ENCODE results near the gene POLR2C. TPM values are rescaled to one million over a fixed set of nuclear protein-coding genes. Genes with fewer than 3 reads are reported as not detected.

Gene POLR2C
- polyA plus RNA-seq, 1 donor from 2014 or later: 28.3 TPM

GRCh38 chr16:57514371-57514770, 51.9 kb downstream of the POLR2C start:
- Mint-ChIP-seq H3K36me3 (peaks cover 6% of the 10 kb centered on the region), H3K27me3 (no peaks in the 10 kb centered on the region), H3K4me1 (peaks cover 0 to 2% (median 0%) of the 10 kb centered on the region in 3 donors), H3K4me3 (no peak overlapping the region), H3K9me3 (no peaks in the 10 kb centered on the region), H3K27ac (no peak overlapping the region)

- no peaks in the 10 kb centered on the region for H3K9me3 Mint-ChIP-seq
- H3K36me3 Mint-ChIP-seq: peaks cover 6% of the 10 kb centered on the region
- no peak overlapping the region for H3K27ac Mint-ChIP-seq
- peaks cover 2 to 4% (median 2%) of the 10 kb centered on the region in 3 donors for H3K4me1 Mint-ChIP-seq
- H3K4me3 Mint-ChIP-seq: no peak overlapping the region
- H3K27me3 Mint-ChIP-seq: no peaks in the 10 kb centered on the region
Observed at GRCh38 chr16:57514791-57515600, 52.5 kb downstream of the POLR2C start.

- peak overlapping the region in 1 of 3 donors; percentile 36 for H3K27ac Mint-ChIP-seq
- peaks cover 6% of the 10 kb centered on the region for H3K36me3 Mint-ChIP-seq
- H3K4me3 Mint-ChIP-seq: no peak overlapping the region
Observed at GRCh38 chr16:57516176-57516725, 53.8 kb downstream of the POLR2C start.

GRCh38 chr16:57516773-57517172, 54.3 kb downstream of the POLR2C start:
- H3K4me3 Mint-ChIP-seq: no peak overlapping the region
- no peaks in the 10 kb centered on the region for H3K27me3 Mint-ChIP-seq
- H3K4me1 Mint-ChIP-seq: peaks cover 6 to 9% (median 7%) of the 10 kb centered on the region in 3 donors
- no peak overlapping the region for H3K27ac Mint-ChIP-seq
- H3K9me3 Mint-ChIP-seq: no peaks in the 10 kb centered on the region
- peaks cover 6% of the 10 kb centered on the region for H3K36me3 Mint-ChIP-seq

More at GRCh38 chr16:57516176-57516725, 53.8 kb downstream of the POLR2C start:
- no peaks in the 10 kb centered on the region for H3K27me3 Mint-ChIP-seq
- peaks cover 6 to 9% (median 6%) of the 10 kb centered on the region in 3 donors for H3K4me1 Mint-ChIP-seq
- no peaks in the 10 kb centered on the region for H3K9me3 Mint-ChIP-seq

- H3K4me1 Mint-ChIP-seq: peaks cover 14 to 15% (median 15%) of the 10 kb centered on the region in 3 donors
- no peaks in the 10 kb centered on the region for H3K9me3 Mint-ChIP-seq
- H3K27me3 Mint-ChIP-seq: no peaks in the 10 kb centered on the region
- no peak overlapping the region for H3K27ac Mint-ChIP-seq
- H3K36me3 Mint-ChIP-seq: peaks cover 4% of the 10 kb centered on the region
- no peak overlapping the region for H3K4me3 Mint-ChIP-seq
Observed at GRCh38 chr16:57517397-57518367, 55.2 kb downstream of the POLR2C start.

GRCh38 chr16:57518520-57518919, 56.0 kb downstream of the POLR2C start:
- Mint-ChIP-seq H3K36me3 (peaks cover 4% of the 10 kb centered on the region), H3K9me3 (no peaks in the 10 kb centered on the region)

GRCh38 chr16:57518922-57519321, 56.4 kb downstream of the POLR2C start:
- H3K4me3 Mint-ChIP-seq: no peak overlapping the region
- no peaks in the 10 kb centered on the region for H3K9me3 Mint-ChIP-seq
- peak overlapping the region in 1 of 3 donors; percentile 74 for H3K27ac Mint-ChIP-seq

More at GRCh38 chr16:57518520-57518919, 56.0 kb downstream of the POLR2C start:
- no peaks in the 10 kb centered on the region for H3K27me3 Mint-ChIP-seq
- no peak overlapping the region for H3K4me3 Mint-ChIP-seq
- peaks cover 21 to 23% (median 22%) of the 10 kb centered on the region in 3 donors for H3K4me1 Mint-ChIP-seq
- H3K27ac Mint-ChIP-seq: peak overlapping the region in 1 of 3 donors; percentile 74

GRCh38 chr16:57519796-57520360, 57.4 kb downstream of the POLR2C start:
- Mint-ChIP-seq H3K27ac (no peak overlapping the region), H3K27me3 (no peaks in the 10 kb centered on the region), H3K4me1 (peaks cover 23 to 26% (median 26%) of the 10 kb centered on the region in 3 donors), H3K4me3 (peak overlapping the region in 1 of 4 donors; percentile 8), H3K36me3 (peaks cover 4% of the 10 kb centered on the region), H3K9me3 (no peaks in the 10 kb centered on the region)

More at GRCh38 chr16:57518922-57519321, 56.4 kb downstream of the POLR2C start:
- H3K36me3 Mint-ChIP-seq: peaks cover 4% of the 10 kb centered on the region
- no peaks in the 10 kb centered on the region for H3K27me3 Mint-ChIP-seq
- H3K4me1 Mint-ChIP-seq: peaks cover 22 to 23% (median 23%) of the 10 kb centered on the region in 3 donors

Other genes with a start within 250 kb of the POLR2C start
- gene ARL2BP, start 217.4 kb upstream of the POLR2C start, polyA plus RNA-seq: 108 TPM
- gene PLLP, start 178.0 kb upstream of the POLR2C start, polyA plus RNA-seq: 1.1 TPM
- 0.20 TPM for gene CCL22, start 103.9 kb upstream of the POLR2C start, polyA plus RNA-seq
- gene CX3CL1, start 90.2 kb upstream of the POLR2C start, polyA plus RNA-seq: not detected
- gene CCL17, start 57.9 kb upstream of the POLR2C start, polyA plus RNA-seq: not detected
- 41.2 TPM for gene CIAPIN1, start 15.3 kb upstream of the POLR2C start, polyA plus RNA-seq
- 25.6 TPM for gene COQ9, start 15.2 kb upstream of the POLR2C start, polyA plus RNA-seq
- 0.46 TPM for gene DOK4, start 23.8 kb downstream of the POLR2C start, polyA plus RNA-seq
- 15.1 TPM for gene CCDC102A, start 73.9 kb downstream of the POLR2C start, polyA plus RNA-seq
- gene ADGRG5, start 80.0 kb downstream of the POLR2C start, polyA plus RNA-seq: 33.5 TPM
- 10.3 TPM for gene ADGRG1, start 166.0 kb downstream of the POLR2C start, polyA plus RNA-seq
- gene ADGRG3, start 205.6 kb downstream of the POLR2C start, polyA plus RNA-seq: not detected
- not detected for gene DRC7, start 232.1 kb downstream of the POLR2C start, polyA plus RNA-seq

Data from IgD-negative memory B cell (primary cell).